HCT116 (cell line): ENCODE measurements around the gene NLRP5. TPM values are rescaled to one million over a fixed set of nuclear protein-coding genes. Genes with fewer than 3 reads are reported as not detected.

Source experiments
- ATAC-seq: fragments of 200-7000 bp; cut with Tn5 transposase; 2 replicates; pipeline ENCODE4 v1.9.1; 2020; ENCODE audit warnings: mild to moderate bottlenecking, moderate library complexity
- BruUV-seq: library from RNA; stranded (reverse); fragments of 400-500 nt; replicated peaks from 2 replicates; lab custom pipeline; 2021; lab: Mats Ljungman, UMichigan
- CTCF ChIA-PET: fragments of 300-600 bp; sonication (Branson Sonifier 250); formaldehyde crosslinking; loops from one replicate; lab custom pipeline; 2021; ENCODE audit warnings: antibody characterized with exemption; lab: Charles Lee
- POLR2A ChIA-PET: fragments of 300-600, 350-600 bp; sonication (Branson Sonifier 250); formaldehyde crosslinking; loops from one replicate; lab custom pipeline; 2021; ENCODE audit warnings: antibody characterized with exemption; lab: Charles Lee
- RAD21 ChIA-PET, 2 experiments: fragments of 300-600 bp; sonication (Branson Sonifier 250); formaldehyde crosslinking; loops; one replicate each; lab custom pipeline; 2023; ENCODE audit warnings: low total read pairs in 2 of 2; ENCODE audit not compliant: uncharacterized antibody in 2 of 2, unreplicated experiment in 2 of 2, low non-redundant PET in 1 of 2; lab: Charles Lee
- DNase-seq: peaks from one replicate; pipeline ENCODE4 v3.0.0-alpha.2; 2010; ENCODE audit warnings: low read depth, low spot score
- H2AFZ ChIP-seq: fragments of 200-600 bp; shearing (Covaris generic), sonication (generic); 2 replicates; pipeline ENCODE4 v1.6.1; 2017; ENCODE audit warnings: low read depth, mixed run types, mixed read lengths, antibody characterized with exemption, low read length; ENCODE audit not compliant: poor library complexity, severe bottlenecking
- H3K27ac ChIP-seq: 2 replicates; pipeline ENCODE4 v1.5.1; 2012; ENCODE audit warnings: low read depth, low read length
- H3K27me3 ChIP-seq: fragments of 200-600 bp; sonication (generic); 2 replicates; pipeline ENCODE4 v1.6.1; 2016; ENCODE audit warnings: mixed run types, low read length, mixed read lengths; ENCODE audit not compliant: insufficient read depth
- H3K36me3 ChIP-seq, 2 experiments: fragments of 200-500 bp in 1 of 2; fragments of 200-600 bp in 1 of 2; sonication (Bioruptor generic) in 1 of 2; sonication (generic) in 1 of 2; 2 replicates each; pipeline versions ENCODE4 v1.5.1 to v1.6.1; 2014 to 2016; ENCODE audit warnings: low read length in 2 of 2, inconsistent platforms in 1 of 2, mixed read lengths in 1 of 2, mixed run types in 1 of 2; ENCODE audit not compliant: insufficient read depth in 2 of 2, control insufficient read depth in 1 of 2
- H3K4me1 ChIP-seq, 2 experiments: fragments of 200-600 bp in 1 of 2; sonication (generic) in 1 of 2; 2 replicates each; pipeline versions ENCODE4 v1.5.1 to v1.6.1; 2012 to 2017; ENCODE audit warnings: low read length in 2 of 2, inconsistent platforms in 1 of 2, mild to moderate bottlenecking in 1 of 2, mixed read lengths in 1 of 2, mixed run types in 1 of 2, moderate library complexity in 1 of 2; ENCODE audit not compliant: insufficient read depth in 2 of 2, control insufficient read depth in 1 of 2
- H3K4me2 ChIP-seq: fragments of 200-600 bp; sonication (generic); 2 replicates; pipeline ENCODE4 v1.6.1; 2017; ENCODE audit warnings: mixed run types, low read length, mixed read lengths
- H3K4me3 ChIP-seq, 2 experiments: fragments of 200-600 bp in 1 of 2; sonication (generic) in 1 of 2; replicated peaks in 1 of 2; 2 replicates each; pipeline ENCODE4 v1.5.1; 2011 to 2016; ENCODE audit warnings: low read length in 2 of 2, control low read depth in 1 of 2, low read depth in 1 of 2, mild to moderate bottlenecking in 1 of 2, mixed read lengths in 1 of 2, mixed run types in 1 of 2
- H3K79me2 ChIP-seq: fragments of 200-600 bp; sonication (generic); 2 replicates; pipeline ENCODE4 v1.6.1; 2017; ENCODE audit warnings: mild to moderate bottlenecking, mixed run types, low read length, moderate library complexity, mixed read lengths; ENCODE audit not compliant: insufficient read depth
- H3K9ac ChIP-seq: fragments of 200-600 bp; sonication (generic); 2 replicates; pipeline ENCODE4 v1.6.1; 2016; ENCODE audit warnings: low read length, mixed read lengths
- H3K9me2 ChIP-seq: fragments of 200-600 bp; sonication (generic), shearing (Covaris generic); 2 replicates; pipeline ENCODE4 v1.6.1; 2017; ENCODE audit warnings: mixed run types, mild to moderate bottlenecking, moderate library complexity; ENCODE audit not compliant: insufficient read depth
- H3K9me3 ChIP-seq, 2 experiments: fragments of 200-500 bp in 1 of 2; fragments of 200-600 bp in 1 of 2; sonication (Bioruptor generic) in 1 of 2; sonication (generic) in 1 of 2; 2 replicates each; pipeline ENCODE4 v1.6.1; 2014 to 2017; ENCODE audit warnings: low read length in 2 of 2, mixed read lengths in 2 of 2, inconsistent platforms in 1 of 2, low read depth in 1 of 2, mild to moderate bottlenecking in 1 of 2, mixed run types in 1 of 2, moderate library complexity in 1 of 2; ENCODE audit not compliant: control insufficient read depth in 1 of 2, insufficient read depth in 1 of 2
- H4K20me1 ChIP-seq: fragments of 200-600 bp; sonication (generic), shearing (Covaris generic); 2 replicates; pipeline ENCODE4 v1.6.1; 2017; ENCODE audit warnings: mixed run types, mild to moderate bottlenecking, moderate library complexity; ENCODE audit not compliant: insufficient read depth
- ATF3 ChIP-seq: IDR thresholded peaks from 2 replicates; pipeline ENCODE4 v1.6.1; 2012
- CBX3 ChIP-seq: IDR thresholded peaks from 2 replicates; pipeline ENCODE4 v1.6.1; 2012; ENCODE audit warnings: low read depth
- CEBPB ChIP-seq: IDR thresholded peaks from 2 replicates; pipeline ENCODE4 v1.6.1; 2012; ENCODE audit warnings: low read depth
- CTCF ChIP-seq, 3 experiments: fragments of 200-600 bp in 1 of 3; sonication (generic) in 1 of 3; IDR thresholded peaks in 2 of 3; conservative IDR thresholded peaks in 1 of 3; 2 replicates each; pipeline ENCODE4 v1.5.1; 2012 to 2017; ENCODE audit warnings: low read depth in 2 of 3, low read length in 2 of 3, antibody characterized with exemption in 1 of 3, borderline replicate concordance in 1 of 3, control low read depth in 1 of 3, mild to moderate bottlenecking in 1 of 3, mixed read lengths in 1 of 3, mixed run types in 1 of 3, moderate library complexity in 1 of 3; ENCODE audit not compliant: insufficient read depth in 1 of 3
- EGR1 ChIP-seq: IDR thresholded peaks from 2 replicates; pipeline ENCODE4 v1.6.1; 2012; ENCODE audit warnings: low read depth
- ELF1 ChIP-seq: IDR thresholded peaks from 2 replicates; pipeline ENCODE4 v1.6.1; 2012; ENCODE audit warnings: low read depth, borderline replicate concordance
- FOSL1 ChIP-seq: IDR thresholded peaks from 2 replicates; pipeline ENCODE4 v1.6.1; 2012; ENCODE audit warnings: low read depth
- JUND ChIP-seq: IDR thresholded peaks from 2 replicates; pipeline ENCODE4 v1.6.1; 2012
- MAX ChIP-seq: IDR thresholded peaks from 2 replicates; pipeline ENCODE4 v1.6.1; 2012
- POLR2A ChIP-seq: IDR thresholded peaks from 2 replicates; pipeline ENCODE4 v1.7.0; 2011; ENCODE audit warnings: borderline replicate concordance; ENCODE audit not compliant: insufficient read depth, insufficient read length; ENCODE audit errors: extremely low read depth
- POLR2AphosphoS5 ChIP-seq: IDR thresholded peaks from 2 replicates; pipeline ENCODE4 v1.6.1; 2011; ENCODE audit warnings: mild to moderate bottlenecking, low read depth, low read length, moderate library complexity
- SP1 ChIP-seq: IDR thresholded peaks from 2 replicates; pipeline ENCODE4 v1.6.1; 2012; ENCODE audit warnings: low read depth
- TCF7L2 ChIP-seq: IDR thresholded peaks from 2 replicates; pipeline ENCODE4 v1.7.0; 2011; ENCODE audit warnings: borderline replicate concordance, inconsistent platforms; ENCODE audit not compliant: insufficient read depth, insufficient read length; ENCODE audit errors: extremely low read depth
- YY1 ChIP-seq: IDR thresholded peaks from 2 replicates; pipeline ENCODE4 v1.6.1; 2011; ENCODE audit warnings: low read length, low read depth, moderate library complexity, mild to moderate bottlenecking; ENCODE audit not compliant: insufficient replicate concordance; ENCODE audit errors: extremely low read depth
- ZBTB33 ChIP-seq: IDR thresholded peaks from 2 replicates; pipeline ENCODE4 v1.6.1; 2011; ENCODE audit warnings: mild to moderate bottlenecking, low read length, moderate library complexity; ENCODE audit not compliant: insufficient replicate concordance; ENCODE audit errors: extremely low read depth
- ZFX ChIP-seq: fragments of 450-650 bp; IDR thresholded peaks from 2 replicates; pipeline ENCODE4 v1.6.1; 2017
- ZNF274 ChIP-seq: fragments of 200-500 bp; sonication (Bioruptor generic); IDR thresholded peaks from 2 replicates; pipeline ENCODE4 v1.6.1; 2014; ENCODE audit warnings: mild to moderate bottlenecking, low read depth, low read length, inconsistent platforms
- intact Hi-C: fragments of 100-400 bp; cut with micrococcal nuclease; formaldehyde crosslinking; loops from 2 replicates; pipeline ENCODE4 v1.10.0; 2022
- total RNA-seq: library from RNA; stranded (reverse); gene quantifications from one replicate; pipeline ENCODE4 v1.2.1, GENCODE V29; 2021; ENCODE audit not compliant: unreplicated experiment

NLRP5 gene
- total RNA-seq, 1 experiment from 2014 or later: 0.30 TPM

GRCh38 chr19:56087647-56088496 lies 101.3 kb downstream of the NLRP5 start:
- H4K20me1 ChIP-seq: peaks cover 5% of the 10 kb centered on the region; the same call in 1 of the 2 replicates
- TF ChIP-seq ELF1: no peak
- TF ChIP-seq ZFX: no peak
- TF ChIP-seq MAX: no peak
- no peak for TF ChIP-seq POLR2A
- no peak for TF ChIP-seq CEBPB
- TF ChIP-seq CBX3: no peak
- no peak for TF ChIP-seq YY1
- no peak for TF ChIP-seq ZBTB33
- TF ChIP-seq TCF7L2: no peak
- no peak for TF ChIP-seq FOSL1
- TF ChIP-seq SP1: no peak
- TF ChIP-seq ZNF274: no peak
- TF ChIP-seq EGR1: no peak
- TF ChIP-seq POLR2AphosphoS5: no peak
- TF ChIP-seq ATF3: no peak
- no peak for TF ChIP-seq JUND
- TF ChIP-seq CTCF (IDR thresholded peaks at IDR 0.05 in 2 of 3, conservative IDR thresholded peaks at IDR 0.05 in 1 of 3; ENCODE audit: borderline replicate concordance in 1 of 3, insufficient read depth in 1 of 3, low read depth in 2 of 3, low read length in 2 of 3): no peak
- no peak overlapping the region for H2AFZ ChIP-seq
- ChIA-PET RAD21 (no interaction called here), CTCF (no interaction called here), POLR2A (no interaction called here)
- H3K4me2 ChIP-seq: no peak overlapping the region
- H3K9ac ChIP-seq: no peak overlapping the region
- no TSS peak for BruUV-seq
- ATAC-seq (no peak), DNase-seq (no peak)
- H3K9me2 ChIP-seq: no peaks in the 10 kb centered on the region
- peaks cover 35% of the 10 kb centered on the region for H3K79me2 ChIP-seq
- no peak overlapping the region for H3K27ac ChIP-seq
- no peaks in the 10 kb centered on the region for H3K4me1 ChIP-seq
- no peaks in the 10 kb centered on the region for H3K9me3 ChIP-seq
- H3K36me3 ChIP-seq: no peaks in the 10 kb centered on the region; a peak in 1 of 4 replicates
- H3K27me3 ChIP-seq: no peaks in the 10 kb centered on the region
- H3K4me3 ChIP-seq: no peak overlapping the region
- intact Hi-C loops: no loop called here
